ENCODE data around the gene SOX11.
A peak's percentile ranks its signal among the peaks of the same experiment; 100 is the strongest.

The SOX11 gene

DNA sequence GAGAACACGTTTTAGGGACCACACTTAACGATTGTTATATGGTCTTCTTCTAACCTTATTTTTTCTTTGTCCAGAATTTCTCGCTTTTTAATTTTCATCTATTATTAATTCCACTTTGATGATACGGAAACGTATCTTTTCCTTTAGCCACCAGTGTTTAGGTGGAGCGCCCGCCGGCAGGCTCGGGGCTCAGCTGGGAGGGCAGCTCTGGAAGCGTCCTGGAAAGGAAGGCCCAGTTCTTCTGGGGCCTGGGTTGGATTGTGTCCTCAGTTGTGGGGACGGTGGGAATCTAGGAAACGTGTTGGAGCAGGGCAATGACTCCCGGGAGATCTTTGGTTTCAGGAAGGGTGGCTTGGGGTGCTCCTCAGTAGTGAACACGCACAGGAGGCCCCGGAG, 19.4 kb upstream of the SOX11 start:
- Histone ChIP-seq H3K27me3 (ENCODE audit: control insufficient read depth in 1 of 2, insufficient read depth in 2 of 2, low read length in 2 of 2) (peaks cover 13 to 21% of the 10 kb centered on the region in 2 donors), H3K36me3 (ENCODE audit: control insufficient read depth in 2 of 2, insufficient read depth in 2 of 2, low read length in 2 of 2) (no peaks in the 10 kb centered on the region), H3K9ac (ENCODE audit: low read length in 2 of 2) (no peak overlapping the region), H3K27ac (ENCODE audit: low read length) (no peak overlapping the region), H3K9me3 (ENCODE audit: control insufficient read depth in 2 of 2, low read length in 2 of 2) (no peaks in the 10 kb centered on the region), H3K4me1 (ENCODE audit: control insufficient read depth, insufficient read depth, low read length) (peaks cover 4% of the 10 kb centered on the region), H3K4me3 (ENCODE audit: low read length in 2 of 2) (no peak overlapping the region)

DNA sequence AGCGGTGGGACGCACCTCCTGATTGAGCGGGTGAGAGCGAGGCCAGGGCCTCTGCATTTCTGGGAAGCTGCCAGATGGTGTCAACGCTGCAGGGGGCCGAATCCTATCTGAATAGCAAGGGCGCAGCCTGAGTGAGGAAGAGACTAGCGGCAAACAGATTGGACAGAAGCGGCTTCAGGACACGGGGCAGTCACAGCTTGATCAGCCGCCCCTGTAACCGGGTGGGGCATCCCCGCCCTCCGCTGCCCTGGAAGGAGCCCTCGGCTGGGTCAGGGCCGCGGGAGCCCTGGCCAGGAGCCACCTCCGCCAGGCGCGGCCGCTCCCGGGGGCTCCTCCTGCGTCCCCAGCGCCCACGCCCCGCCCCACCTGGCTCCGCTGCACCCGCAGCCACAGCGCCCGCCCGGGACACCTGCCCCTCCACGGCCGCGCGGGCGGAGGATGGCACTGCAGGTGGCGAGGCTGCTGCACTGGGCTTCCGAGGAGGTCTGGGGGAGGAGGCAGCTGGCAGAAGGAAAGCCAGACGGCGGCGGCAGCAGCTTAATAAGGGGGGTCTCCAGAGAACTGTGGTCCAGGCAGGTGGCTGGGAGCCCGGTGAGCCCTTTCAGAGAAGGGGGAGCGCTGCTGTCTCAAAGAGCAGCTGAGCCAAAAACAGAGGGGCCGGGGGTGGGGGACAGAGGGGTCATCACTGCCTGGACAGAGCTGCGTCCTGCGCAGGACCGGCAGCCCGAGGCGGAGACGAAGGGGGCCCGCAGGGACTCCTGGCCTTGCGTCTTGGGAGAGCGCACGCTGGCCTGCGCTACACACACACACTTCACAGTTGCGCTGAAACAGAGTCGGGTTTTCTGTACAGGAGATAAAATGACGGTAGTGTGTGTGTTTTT, 18.8 kb upstream of the SOX11 start:
- no peaks in the 10 kb centered on the region for H3K36me3 ChIP-seq (ENCODE audit: control insufficient read depth in 2 of 2, insufficient read depth in 2 of 2, low read length in 2 of 2)
- no peaks in the 10 kb centered on the region for H3K9me3 ChIP-seq (ENCODE audit: control insufficient read depth in 2 of 2, low read length in 2 of 2)
- no peak overlapping the region for H3K27ac ChIP-seq (ENCODE audit: low read length)
- peaks cover 4% of the 10 kb centered on the region for H3K4me1 ChIP-seq (ENCODE audit: control insufficient read depth, insufficient read depth, low read length)
- H3K27me3 ChIP-seq (ENCODE audit: control insufficient read depth in 1 of 2, insufficient read depth in 2 of 2, low read length in 2 of 2) = peaks cover 13 to 21% of the 10 kb centered on the region in 2 donors
- no peak overlapping the region for H3K4me3 ChIP-seq (ENCODE audit: low read length in 2 of 2)
- H3K9ac ChIP-seq (ENCODE audit: low read length in 2 of 2) = no peak overlapping the region

DNA sequence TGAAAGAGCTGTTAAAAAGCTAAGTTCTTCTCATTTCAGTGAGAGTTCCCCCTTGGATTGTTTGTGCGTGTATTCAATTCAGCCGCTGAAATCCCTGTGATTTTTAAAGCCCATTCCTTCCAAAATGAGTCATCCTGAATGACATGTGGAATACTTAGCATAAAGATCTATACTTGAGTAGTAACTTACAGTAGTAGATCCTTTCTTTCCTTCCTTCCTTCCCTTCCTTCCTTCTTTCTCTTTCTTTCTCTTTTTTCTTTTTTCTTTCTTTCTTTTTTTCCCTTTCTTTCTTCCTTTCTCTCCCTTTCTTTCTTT, 18.2 kb upstream of the SOX11 start:
- no peaks in the 10 kb centered on the region for H3K9me3 ChIP-seq (ENCODE audit: control insufficient read depth in 2 of 2, low read length in 2 of 2)
- no peak overlapping the region for H3K4me3 ChIP-seq (ENCODE audit: low read length in 2 of 2)
- H3K27me3 ChIP-seq (ENCODE audit: control insufficient read depth in 1 of 2, insufficient read depth in 2 of 2, low read length in 2 of 2) = peaks cover 13 to 21% of the 10 kb centered on the region in 2 donors
- H3K27ac ChIP-seq (ENCODE audit: low read length) = no peak overlapping the region
- H3K4me1 ChIP-seq (ENCODE audit: control insufficient read depth, insufficient read depth, low read length) = peaks cover 4% of the 10 kb centered on the region
- H3K9ac ChIP-seq (ENCODE audit: low read length in 2 of 2) = no peak overlapping the region
- H3K36me3 ChIP-seq (ENCODE audit: control insufficient read depth in 2 of 2, insufficient read depth in 2 of 2, low read length in 2 of 2) = no peaks in the 10 kb centered on the region

DNA sequence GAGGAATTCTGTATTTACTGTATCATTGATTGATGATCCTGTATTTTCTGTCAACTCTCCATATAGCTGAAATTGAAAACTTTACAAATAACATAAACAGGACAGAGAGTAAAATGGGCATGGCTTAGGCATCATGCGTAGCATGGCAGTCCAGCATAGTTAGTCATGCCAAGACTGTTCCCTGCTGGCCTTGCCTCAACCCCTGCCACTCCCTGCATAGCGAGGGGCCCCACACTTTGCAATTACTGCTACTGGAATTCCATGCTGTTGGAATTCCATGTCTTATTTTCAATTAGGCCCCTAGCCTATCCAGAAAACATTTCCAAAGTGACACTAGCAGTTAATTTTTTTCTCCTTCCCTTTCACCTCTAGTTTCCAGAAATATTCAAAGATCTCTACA, 15.1 kb upstream of the SOX11 start:
- Histone ChIP-seq H3K9ac (ENCODE audit: low read length in 2 of 2) (no peak overlapping the region), H3K4me3 (ENCODE audit: low read length in 2 of 2) (no peak overlapping the region), H3K27ac (ENCODE audit: low read length) (no peak overlapping the region), H3K4me1 (ENCODE audit: control insufficient read depth, insufficient read depth, low read length) (peaks cover 4% of the 10 kb centered on the region), H3K36me3 (ENCODE audit: control insufficient read depth in 2 of 2, insufficient read depth in 2 of 2, low read length in 2 of 2) (no peaks in the 10 kb centered on the region), H3K9me3 (ENCODE audit: control insufficient read depth in 2 of 2, low read length in 2 of 2) (peaks cover 0 to 6% of the 10 kb centered on the region in 2 donors), H3K27me3 (ENCODE audit: control insufficient read depth in 1 of 2, insufficient read depth in 2 of 2, low read length in 2 of 2) (peaks cover 13 to 19% of the 10 kb centered on the region in 2 donors)

DNA sequence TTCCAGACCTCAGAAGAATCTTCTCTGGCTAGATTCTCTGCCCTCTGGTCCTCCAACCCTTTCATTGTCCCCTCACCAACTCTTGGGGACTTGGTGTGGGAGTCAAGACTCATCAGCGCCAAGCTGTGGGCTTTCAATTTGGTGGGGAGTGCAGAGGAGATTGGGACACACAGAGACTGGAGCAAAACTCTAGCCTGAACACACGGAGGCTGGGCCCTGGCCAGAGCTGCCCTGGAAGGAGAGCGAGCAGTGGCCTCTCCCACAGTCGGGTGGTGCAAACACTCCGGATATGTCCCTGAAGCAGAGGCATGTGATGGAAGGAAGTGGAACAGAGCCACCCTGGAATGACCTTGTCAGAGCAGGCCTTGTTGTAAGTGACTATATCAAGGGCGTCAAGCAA, 8.7 kb upstream of the SOX11 start:
- Histone ChIP-seq H3K4me3 (ENCODE audit: low read length in 2 of 2) (no peak overlapping the region), H3K27ac (ENCODE audit: low read length) (no peak overlapping the region), H3K9ac (ENCODE audit: low read length in 2 of 2) (no peak overlapping the region), H3K9me3 (ENCODE audit: control insufficient read depth in 2 of 2, low read length in 2 of 2) (peaks cover 0 to 6% of the 10 kb centered on the region in 2 donors), H3K4me1 (ENCODE audit: control insufficient read depth, insufficient read depth, low read length) (no peaks in the 10 kb centered on the region), H3K36me3 (ENCODE audit: control insufficient read depth in 2 of 2, insufficient read depth in 2 of 2, low read length in 2 of 2) (no peaks in the 10 kb centered on the region), H3K27me3 (ENCODE audit: control insufficient read depth in 1 of 2, insufficient read depth in 2 of 2, low read length in 2 of 2) (peaks cover 7 to 9% of the 10 kb centered on the region in 2 donors)

DNA sequence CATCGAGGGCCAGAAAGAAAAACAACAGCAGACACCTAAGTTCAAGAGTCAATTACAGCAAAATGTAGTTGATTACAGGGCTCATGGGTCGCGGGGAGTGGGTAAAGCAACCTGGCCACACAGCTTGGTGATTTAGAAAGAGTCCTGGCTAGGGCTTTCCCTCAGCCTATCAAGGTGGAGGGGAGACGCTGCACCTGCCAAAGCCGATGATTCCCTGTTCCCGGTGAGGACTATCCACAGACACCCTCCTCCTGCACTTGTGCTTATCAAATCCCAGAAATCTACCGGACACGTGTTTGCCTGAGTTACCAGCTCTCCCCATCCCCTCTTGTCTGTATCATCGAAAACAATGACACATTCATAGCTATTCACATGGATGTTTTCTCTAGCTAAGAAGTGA, 7.0 kb upstream of the SOX11 start:
- Histone ChIP-seq H3K27ac (ENCODE audit: low read length) (no peak overlapping the region), H3K36me3 (ENCODE audit: control insufficient read depth in 2 of 2, insufficient read depth in 2 of 2, low read length in 2 of 2) (no peaks in the 10 kb centered on the region), H3K9ac (ENCODE audit: low read length in 2 of 2) (no peak overlapping the region), H3K27me3 (ENCODE audit: control insufficient read depth in 1 of 2, insufficient read depth in 2 of 2, low read length in 2 of 2) (peaks cover 12 to 13% of the 10 kb centered on the region in 2 donors), H3K4me1 (ENCODE audit: control insufficient read depth, insufficient read depth, low read length) (no peaks in the 10 kb centered on the region), H3K4me3 (ENCODE audit: low read length in 2 of 2) (no peak overlapping the region), H3K9me3 (ENCODE audit: control insufficient read depth in 2 of 2, low read length in 2 of 2) (peaks cover 0 to under 1% of the 10 kb centered on the region in 2 donors)

DNA sequence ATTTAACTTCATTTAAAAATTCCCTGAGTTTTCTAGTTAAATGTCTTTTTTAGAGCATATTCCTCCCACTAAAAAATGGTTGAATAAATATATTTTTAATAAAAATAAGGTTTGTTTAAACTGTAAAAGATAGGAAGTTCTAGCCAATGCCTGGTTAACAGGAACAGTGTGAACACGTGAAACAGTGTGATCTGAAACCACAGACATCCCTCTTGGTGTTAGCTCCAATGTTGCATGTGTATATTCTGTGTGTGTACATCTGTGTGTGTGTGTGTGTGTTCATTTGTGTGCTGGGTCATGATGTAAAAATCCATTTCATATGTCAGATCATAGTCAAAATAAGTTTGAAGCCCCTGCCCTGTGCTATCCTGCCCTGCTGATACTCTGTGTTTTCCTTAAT, 6.1 kb upstream of the SOX11 start:
- Histone ChIP-seq H3K27ac (ENCODE audit: low read length) (no peak overlapping the region), H3K9ac (ENCODE audit: low read length in 2 of 2) (no peak overlapping the region), H3K9me3 (ENCODE audit: control insufficient read depth in 2 of 2, low read length in 2 of 2) (no peaks in the 10 kb centered on the region), H3K4me1 (ENCODE audit: control insufficient read depth, insufficient read depth, low read length) (no peaks in the 10 kb centered on the region), H3K27me3 (ENCODE audit: control insufficient read depth in 1 of 2, insufficient read depth in 2 of 2, low read length in 2 of 2) (peaks cover 15 to 20% of the 10 kb centered on the region in 2 donors), H3K4me3 (ENCODE audit: low read length in 2 of 2) (no peak overlapping the region), H3K36me3 (ENCODE audit: control insufficient read depth in 2 of 2, insufficient read depth in 2 of 2, low read length in 2 of 2) (no peaks in the 10 kb centered on the region)

DNA sequence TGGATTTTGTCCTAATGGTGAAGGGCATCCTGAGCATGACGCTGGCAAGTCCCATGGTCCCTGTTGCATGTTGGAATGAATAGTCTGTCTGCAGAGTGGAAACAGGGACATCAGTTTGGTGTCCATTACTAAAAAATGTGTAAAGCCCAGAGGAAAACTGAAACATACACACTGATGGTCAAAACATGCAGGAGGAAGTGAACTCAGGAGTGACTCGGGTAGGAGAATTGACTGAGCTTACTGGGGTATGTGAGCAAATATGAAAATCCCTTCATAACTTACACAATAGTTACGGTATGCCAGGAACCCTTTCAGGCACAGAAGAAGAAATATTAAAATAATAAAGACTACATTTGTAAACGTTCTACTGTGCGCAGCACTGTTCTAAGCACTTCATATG, 5.6 kb upstream of the SOX11 start:
- no peak overlapping the region for H3K27ac ChIP-seq (ENCODE audit: low read length)
- H3K27me3 ChIP-seq (ENCODE audit: control insufficient read depth in 1 of 2, insufficient read depth in 2 of 2, low read length in 2 of 2) = peaks cover 15 to 24% of the 10 kb centered on the region in 2 donors
- no peak overlapping the region for H3K9ac ChIP-seq (ENCODE audit: low read length in 2 of 2)
- H3K4me3 ChIP-seq (ENCODE audit: low read length in 2 of 2) = no peak overlapping the region
- H3K9me3 ChIP-seq (ENCODE audit: control insufficient read depth in 2 of 2, low read length in 2 of 2) = no peaks in the 10 kb centered on the region
- no peaks in the 10 kb centered on the region for H3K36me3 ChIP-seq (ENCODE audit: control insufficient read depth in 2 of 2, insufficient read depth in 2 of 2, low read length in 2 of 2)
- H3K4me1 ChIP-seq (ENCODE audit: control insufficient read depth, insufficient read depth, low read length) = no peaks in the 10 kb centered on the region

DNA sequence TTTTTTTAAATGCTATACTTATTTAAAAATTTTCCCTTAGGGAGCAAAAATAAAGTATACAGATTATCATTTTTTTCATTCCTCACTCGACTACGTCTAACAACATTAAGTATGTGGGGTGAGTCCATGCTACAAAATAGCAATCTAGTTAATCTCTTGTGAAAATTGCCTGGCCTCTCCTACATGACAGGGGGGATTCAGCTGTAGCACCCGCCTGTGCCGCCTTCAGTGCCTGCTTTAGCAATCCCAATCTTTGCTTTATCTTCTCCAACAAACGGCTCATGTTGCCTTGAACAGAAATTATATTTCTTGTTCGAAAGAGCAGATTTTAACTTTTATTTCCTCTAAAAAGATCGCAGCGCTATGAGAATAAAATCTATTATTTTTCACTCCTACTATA, 2.4 kb upstream of the SOX11 start:
- H3K27me3 ChIP-seq (ENCODE audit: control insufficient read depth in 1 of 2, insufficient read depth in 2 of 2, low read length in 2 of 2) = peaks cover 21 to 50% of the 10 kb centered on the region in 2 donors

DNA sequence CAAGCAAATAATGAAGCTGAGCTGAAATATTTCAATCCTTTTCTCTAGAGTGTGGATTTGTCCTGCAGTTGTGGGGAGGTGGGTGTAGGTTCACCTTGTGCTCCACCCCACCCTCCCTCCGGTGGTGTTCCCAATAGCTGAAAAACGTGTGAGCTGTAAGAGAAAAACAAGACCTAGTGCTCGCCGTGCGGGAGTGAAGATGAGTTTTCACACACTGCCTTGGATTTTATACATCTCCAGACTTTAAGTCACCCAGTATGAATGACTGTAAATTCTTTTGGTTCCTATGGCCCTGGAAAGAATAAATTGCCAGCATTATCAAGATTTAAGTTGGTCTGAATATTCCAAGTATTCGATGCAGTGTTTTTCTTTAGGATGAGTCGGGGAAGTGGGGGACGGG, 1.9 kb upstream of the SOX11 start:
- peaks cover 19 to 52% of the 10 kb centered on the region in 2 donors for H3K27me3 ChIP-seq (ENCODE audit: control insufficient read depth in 1 of 2, insufficient read depth in 2 of 2, low read length in 2 of 2)
- H3K4me3 ChIP-seq (ENCODE audit: low read length in 2 of 2) = no peak overlapping the region
- no peak overlapping the region for H3K27ac ChIP-seq (ENCODE audit: low read length)

More for the DNA sequence above, 2.4 kb upstream of the SOX11 start:
- Histone ChIP-seq H3K36me3 (ENCODE audit: control insufficient read depth in 2 of 2, insufficient read depth in 2 of 2, low read length in 2 of 2) (no peaks in the 10 kb centered on the region), H3K9ac (ENCODE audit: low read length in 2 of 2) (no peak overlapping the region), H3K9me3 (ENCODE audit: control insufficient read depth in 2 of 2, low read length in 2 of 2) (no peaks in the 10 kb centered on the region), H3K4me3 (ENCODE audit: low read length in 2 of 2) (no peak overlapping the region), H3K4me1 (ENCODE audit: control insufficient read depth, insufficient read depth, low read length) (peaks cover 11% of the 10 kb centered on the region), H3K27ac (ENCODE audit: low read length) (no peak overlapping the region)

DNA sequence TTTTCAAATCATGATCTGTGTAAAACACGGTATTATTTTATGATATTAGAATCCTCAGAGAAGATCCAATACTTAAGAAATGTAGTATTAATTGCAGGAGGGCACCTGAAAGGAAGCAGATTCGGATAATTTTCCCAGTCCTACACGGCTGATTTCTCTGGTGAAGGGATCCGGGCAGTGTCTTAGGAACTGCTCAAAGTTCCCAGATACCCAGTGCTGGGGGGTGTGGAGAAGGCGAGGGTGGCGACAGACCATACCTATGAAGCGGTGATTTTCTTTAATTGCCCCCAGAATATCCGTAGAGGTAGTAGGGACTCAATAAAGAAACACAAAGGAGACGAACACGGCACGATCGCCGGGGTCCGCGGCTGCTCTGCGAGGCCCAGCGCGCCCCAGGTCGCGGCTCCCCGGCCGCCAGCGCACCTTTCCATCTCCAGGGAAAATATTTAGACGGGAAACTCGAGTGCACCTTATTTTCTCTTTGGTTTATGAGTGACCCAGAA, 1.4 kb upstream of the SOX11 start:
- Histone ChIP-seq H3K9ac (ENCODE audit: low read length in 2 of 2) (no peak overlapping the region), H3K9me3 (ENCODE audit: control insufficient read depth in 2 of 2, low read length in 2 of 2) (no peaks in the 10 kb centered on the region), H3K36me3 (ENCODE audit: control insufficient read depth in 2 of 2, insufficient read depth in 2 of 2, low read length in 2 of 2) (no peaks in the 10 kb centered on the region), H3K4me1 (ENCODE audit: control insufficient read depth, insufficient read depth, low read length) (peaks cover 11% of the 10 kb centered on the region), H3K27ac (ENCODE audit: low read length) (no peak overlapping the region), H3K27me3 (ENCODE audit: control insufficient read depth in 1 of 2, insufficient read depth in 2 of 2, low read length in 2 of 2) (peaks cover 23 to 57% of the 10 kb centered on the region in 2 donors), H3K4me3 (ENCODE audit: low read length in 2 of 2) (peak overlapping the region in 1 of 2 donors; percentile 15)

More for the DNA sequence above, 1.9 kb upstream of the SOX11 start:
- Histone ChIP-seq H3K9me3 (ENCODE audit: control insufficient read depth in 2 of 2, low read length in 2 of 2) (no peaks in the 10 kb centered on the region), H3K9ac (ENCODE audit: low read length in 2 of 2) (no peak overlapping the region), H3K36me3 (ENCODE audit: control insufficient read depth in 2 of 2, insufficient read depth in 2 of 2, low read length in 2 of 2) (no peaks in the 10 kb centered on the region), H3K4me1 (ENCODE audit: control insufficient read depth, insufficient read depth, low read length) (peaks cover 11% of the 10 kb centered on the region)
